AG09319 (cell line): Measurements from ENCODE around the gene DCHS1.

Source experiments
- DNase-seq: peaks from one replicate; pipeline ENCODE4 v3.0.0-alpha.2; 2010; ENCODE audit warnings: low read depth; ENCODE audit errors: extremely low read depth
- CTCF ChIP-seq: IDR thresholded peaks from 2 replicates; pipeline ENCODE4 v1.5.1; 2011; ENCODE audit warnings: low read depth, mild to moderate bottlenecking, inconsistent platforms, low read length, moderate library complexity

The DCHS1 gene

DNA sequence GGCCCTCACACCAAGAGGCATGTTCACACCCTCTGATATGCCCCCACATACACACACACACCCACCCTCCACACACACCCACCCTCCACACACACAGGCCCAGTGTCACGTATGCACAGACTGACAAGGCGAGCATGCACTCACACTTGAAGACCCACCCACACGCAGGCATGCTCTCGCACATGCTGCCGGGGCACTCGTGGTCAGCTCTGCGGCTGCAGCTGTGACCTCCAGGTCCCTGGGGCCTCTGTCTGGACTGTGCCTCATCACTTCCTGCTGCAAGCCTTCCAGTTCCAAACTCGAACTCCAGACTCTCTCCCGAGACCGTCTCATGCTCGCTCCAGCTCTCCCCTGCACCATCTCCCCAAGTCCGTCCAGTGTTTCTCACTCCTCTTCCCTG is 9.5 kb downstream of the DCHS1 start:
- DNase-seq: peak; percentile 37
- TF ChIP-seq CTCF: no peak

GRCh38 chr11:6642957-6643356 is 12.7 kb downstream of the DCHS1 start:
- no peak for TF ChIP-seq CTCF
- no peak for DNase-seq

GRCh38 chr11:6640985-6641701 is 14.5 kb downstream of the DCHS1 start:
- TF ChIP-seq CTCF: no peak
- DNase-seq: no peak

- TF ChIP-seq CTCF: no peak
- DNase-seq: no peak
Measured at GRCh38 chr11:6640036-6640984, 15.3 kb downstream of the DCHS1 start.

- TF ChIP-seq CTCF: no peak
- DNase-seq: no peak
Measured at GRCh38 chr11:6638429-6638828, 17.2 kb downstream of the DCHS1 start.

- peak; percentile 76 for DNase-seq
- TF ChIP-seq CTCF: no peak
Measured at GRCh38 chr11:6637871-6638270, 17.7 kb downstream of the DCHS1 start.

DNA sequence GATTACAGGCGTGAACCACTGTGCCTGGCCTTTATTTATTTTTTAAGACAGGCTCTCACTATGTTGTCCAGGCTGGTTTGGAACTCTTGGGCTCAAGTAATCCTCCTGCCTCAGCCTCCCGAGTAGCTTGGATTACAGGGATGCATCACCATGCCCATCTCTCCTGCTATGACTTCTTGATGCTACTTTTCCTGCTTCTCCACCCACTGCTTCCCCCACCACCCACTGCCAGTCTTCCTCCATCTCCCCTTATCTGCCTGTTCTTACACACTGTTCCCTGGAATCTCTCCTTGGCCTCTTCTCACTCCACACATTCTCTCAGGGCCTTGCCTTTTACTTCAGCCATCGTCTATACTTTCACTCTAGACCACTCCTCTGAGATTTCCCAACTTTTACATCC is 19.1 kb downstream of the DCHS1 start:
- no peak for TF ChIP-seq CTCF
- DNase-seq: no peak
